Testis (tissue), 3 donors: ENCODE results near the gene EPHB4. TPM values are rescaled to one million over a fixed set of nuclear protein-coding genes. Genes with fewer than 3 reads are reported as not detected.
"Not testable (repeated sequence)": the region's sequence is repeated elsewhere in the genome, so short reads cannot be mapped to it uniquely, and the experiment has no call there.

ENCODE experiments used
- DNase-seq: peaks from one replicate; pipeline ENCODE4 v3.0.0-alpha.2; 2019
- H3K27ac ChIP-seq, 2 donors: fragments of 200-600 bp; sonication (generic); one replicate each; pipeline ENCODE4 v1.5.1; 2019
- H3K27me3 ChIP-seq: fragments of 200-600 bp; sonication (generic); one replicate; pipeline ENCODE4 v1.5.1; 2019
- H3K36me3 ChIP-seq: fragments of 200-600 bp; sonication (generic); one replicate; pipeline ENCODE4 v1.5.1; 2017; ENCODE audit warnings: low read depth; ENCODE audit errors: missing control alignments
- H3K4me1 ChIP-seq: fragments of 200-600 bp; sonication (generic); one replicate; pipeline ENCODE4 v1.5.1; 2019
- H3K4me3 ChIP-seq, 2 donors: fragments of 200-600 bp; sonication (generic); one replicate each; pipeline ENCODE4 v1.5.1; 2017 to 2019
- H3K9me3 ChIP-seq: fragments of 200-600 bp; sonication (generic); one replicate; pipeline ENCODE4 v1.5.1; 2017
- CTCF ChIP-seq, 3 experiments: fragments of 450-650 bp in 2 of 3; fragments of 200-600 bp in 1 of 3; sonication (generic) in 1 of 3; IDR thresholded peaks; one replicate each; pipeline ENCODE4 v1.5.1; 2016 to 2019; ENCODE audit warnings: antibody characterized with exemption in 3 of 3, mild to moderate bottlenecking in 2 of 3, moderate library complexity in 1 of 3
- POLR2A ChIP-seq: fragments of 450-650 bp; IDR thresholded peaks from one replicate; pipeline ENCODE4 v1.6.1; 2017; ENCODE audit warnings: antibody characterized with exemption, mild to moderate bottlenecking, moderate library complexity
- WGBS, 2 donors: methylation state at CpG; one replicate each; pipeline ENCODE4 v1.1.5; 2018; 5-methylcytosine and 5-hydroxymethylcytosine counted together
- intact Hi-C: fragments of 100-400 bp; cut with DNase I; formaldehyde crosslinking; loops from one replicate; pipeline ENCODE4 v1.15.1; 2023; ENCODE audit warnings: low total_unique reads
- polyA plus RNA-seq: library from polyadenylated mRNA; stranded (reverse); fragments of 350-450 nt; fragmentation: Illumina TruSeq; extraction: RNeasy Lipid Tissue Mini Kit (QIAGEN cat#74804); gene quantifications from one replicate; pipeline ENCODE4 v1.2.3, GENCODE V29; 2014; ENCODE audit warnings: low read depth, low replicate concordance; ENCODE audit not compliant: insufficient read depth
- total RNA-seq, 2 donors: library from RNA; depleted of rRNA; stranded (reverse); fragments of >200 nt; gene quantifications; one replicate each; pipeline ENCODE4 v1.2.3, GENCODE V29; 2016

The EPHB4 gene
- total and polyA plus RNA-seq, 3 donors from 2014 or later = 30.5 to 49.6 (median 35.9) TPM

- TF ChIP-seq CTCF (IDR thresholded peaks at IDR 0.05) (no peak), POLR2A (no peak)
- Histone ChIP-seq H3K27me3 (no peaks in the 10 kb centered on the region), H3K4me1 (no peaks in the 10 kb centered on the region), H3K36me3 (no peaks in the 10 kb centered on the region), H3K4me3 (no peak overlapping the region), H3K9me3 (no peaks in the 10 kb centered on the region), H3K27ac (no peak overlapping the region)
- 89 to 90% methylated on average over 2 to 9 of the region's 9 CpGs for WGBS, 2 donors
- DNase-seq = no peak
- intact Hi-C loops = no loop called here
Observed at GRCh38 chr7:100773491-100773890, 53.8 kb downstream of the EPHB4 start.

DNA sequence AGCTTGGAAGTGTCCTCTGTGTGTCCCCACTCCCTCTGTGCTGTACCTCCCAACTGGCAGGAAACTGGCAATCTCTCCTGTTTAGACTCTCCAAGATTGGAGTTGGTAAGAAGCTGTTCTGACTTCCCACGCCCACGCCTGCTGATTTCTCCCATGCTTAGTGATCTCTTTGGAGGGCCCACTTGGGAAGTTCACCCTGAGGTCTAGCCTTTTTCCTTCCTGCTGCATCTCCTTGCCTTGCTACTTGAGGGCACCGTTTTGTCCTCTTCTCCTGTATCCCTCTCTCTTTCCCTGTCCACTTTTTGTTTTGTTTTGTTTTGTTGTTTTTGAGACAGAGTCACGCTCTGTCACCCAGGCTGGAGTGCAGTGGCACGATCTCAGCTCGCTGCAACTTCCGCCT, 58.5 kb downstream of the EPHB4 start:
- no peak for DNase-seq
- Histone ChIP-seq H3K4me3 (no peak overlapping the region), H3K9me3 (no peaks in the 10 kb centered on the region), H3K27me3 (no peaks in the 10 kb centered on the region), H3K4me1 (no peaks in the 10 kb centered on the region), H3K27ac (no peak overlapping the region), H3K36me3 (no peaks in the 10 kb centered on the region)
- 87 to 91% methylated on average over 7 of the region's 7 CpGs for WGBS, 2 donors
- TF ChIP-seq CTCF (IDR thresholded peaks at IDR 0.05) (no peak), POLR2A (no peak)
- intact Hi-C loops = no loop called here

- H3K36me3 ChIP-seq = no peaks in the 10 kb centered on the region
- 82 to 90% methylated on average over 16 of the region's 16 CpGs for WGBS, 2 donors
- DNase-seq = no peak
- TF ChIP-seq CTCF (IDR thresholded peaks at IDR 0.05) (no peak), POLR2A (no peak)
- H3K4me3 ChIP-seq = no peak overlapping the region
- no peaks in the 10 kb centered on the region for H3K9me3 ChIP-seq
- intact Hi-C loops = no loop called here
- H3K27ac ChIP-seq = no peak overlapping the region
- no peaks in the 10 kb centered on the region for H3K4me1 ChIP-seq
- H3K27me3 ChIP-seq = no peaks in the 10 kb centered on the region
Observed at GRCh38 chr7:100765250-100765649, 62.1 kb downstream of the EPHB4 start.

GRCh38 chr7:100764841-100765240, 62.5 kb downstream of the EPHB4 start:
- H3K36me3 ChIP-seq = no peaks in the 10 kb centered on the region
- H3K27me3 ChIP-seq = no peaks in the 10 kb centered on the region
- 86 to 97% methylated on average over 4 to 10 of the region's 10 CpGs for WGBS, 2 donors
- H3K4me1 ChIP-seq = no peaks in the 10 kb centered on the region
- TF ChIP-seq CTCF (IDR thresholded peaks at IDR 0.05) (no peak), POLR2A (no peak)
- H3K4me3 ChIP-seq = no peak overlapping the region
- no peak overlapping the region for H3K27ac ChIP-seq
- intact Hi-C loops = no loop called here
- no peak for DNase-seq
- no peaks in the 10 kb centered on the region for H3K9me3 ChIP-seq

DNA sequence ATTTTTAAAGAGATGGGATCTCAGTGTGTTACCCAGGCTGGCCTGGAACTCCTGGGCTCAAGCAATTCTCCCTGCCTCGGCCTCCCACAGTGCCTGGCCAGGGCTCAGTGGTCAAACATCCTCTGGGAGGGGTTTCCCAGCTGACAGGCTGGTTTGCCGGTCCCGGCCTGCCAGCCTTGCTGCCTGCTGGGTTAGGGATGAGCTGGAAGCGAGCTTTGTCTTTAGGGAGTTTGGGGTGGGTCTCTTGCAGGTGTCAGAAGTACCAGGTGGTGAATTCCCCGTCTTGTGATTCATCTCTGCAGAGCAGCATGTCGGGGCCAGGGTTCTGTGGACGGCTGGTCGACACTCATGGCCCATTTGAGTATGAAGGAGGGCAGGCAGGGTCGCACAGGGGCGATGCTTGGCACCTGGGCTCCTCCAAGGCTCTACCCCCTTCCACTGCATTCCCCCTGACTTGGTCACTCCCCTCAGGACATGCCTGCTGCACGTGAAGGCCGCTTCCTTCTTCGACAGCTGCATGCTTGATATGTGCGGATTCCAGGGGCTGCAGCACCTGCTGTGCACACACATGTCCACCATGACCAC, 63.7 kb downstream of the EPHB4 start:
- TF ChIP-seq CTCF (IDR thresholded peaks at IDR 0.05) (no peak), POLR2A (no peak)
- DNase-seq = no peak
- H3K4me3 ChIP-seq = no peak overlapping the region
- 80 to 94% methylated on average over 5 to 14 of the region's 14 CpGs for WGBS, 2 donors
- no peak overlapping the region for H3K27ac ChIP-seq
- H3K9me3 ChIP-seq = no peaks in the 10 kb centered on the region
- H3K36me3 ChIP-seq = no peaks in the 10 kb centered on the region
- no peaks in the 10 kb centered on the region for H3K4me1 ChIP-seq
- H3K27me3 ChIP-seq = no peaks in the 10 kb centered on the region
- intact Hi-C loops = no loop called here

- H3K27me3 ChIP-seq, intact Hi-C loops, H3K4me1 ChIP-seq, H3K9me3 ChIP-seq, H3K4me3 ChIP-seq, DNase-seq, H3K36me3 ChIP-seq, H3K27ac ChIP-seq: not testable (repeated sequence)
- WGBS, 2 donors = 88 to 91% methylated on average over 5 of the region's 5 CpGs
Observed at GRCh38 chr7:100762841-100763240, 64.5 kb downstream of the EPHB4 start.
